ENCODE data around the gene CDK7.

- TF ChIP-seq CTCF (IDR thresholded peaks at IDR 0.05; ENCODE audit: low read depth, low read length, poor library complexity, severe bottlenecking): no peak
- no peak for TF ChIP-seq EZH2phosphoT487 (IDR thresholded peaks at IDR 0.05; ENCODE audit: borderline replicate concordance, low read length)
Measured at GRCh38 chr5:69326365-69326764, 91.7 kb downstream of the CDK7 start.
